Measurements from ENCODE around the gene MFAP5.

The MFAP5 gene

GRCh38 chr12:8689681-8690080 lies 27.1 kb upstream of the MFAP5 start:
- no peak for TF ChIP-seq CTCF (IDR thresholded peaks at IDR 0.05)
- Histone ChIP-seq H3K4me3 (no peak overlapping the region), H3K27ac (no peak overlapping the region)
- no peak for DNase-seq (ENCODE audit: low spot score)

GRCh38 chr12:8687846-8688601 lies 25.4 kb upstream of the MFAP5 start:
- peak; percentile 78 for DNase-seq (ENCODE audit: low spot score)
- peak overlapping the region; percentile 41 for H3K4me3 ChIP-seq
- no peak for TF ChIP-seq CTCF (IDR thresholded peaks at IDR 0.05)
- peak overlapping the region; percentile 29 to 33 for H3K27ac ChIP-seq

GRCh38 chr12:8685051-8685450 lies 22.4 kb upstream of the MFAP5 start:
- DNase-seq (ENCODE audit: low spot score) = no peak
- TF ChIP-seq CTCF (IDR thresholded peaks at IDR 0.05) = no peak
- Histone ChIP-seq H3K27ac (no peak overlapping the region), H3K4me3 (no peak overlapping the region)

- Histone ChIP-seq H3K27ac (peak overlapping the region in 1 of 2 donors; percentile 24), H3K4me3 (no peak overlapping the region)
- DNase-seq (ENCODE audit: low spot score) = no peak
- no peak for TF ChIP-seq CTCF (IDR thresholded peaks at IDR 0.05)
Observed at GRCh38 chr12:8681129-8681884, 18.7 kb upstream of the MFAP5 start.

GRCh38 chr12:8680533-8680932 lies 17.9 kb upstream of the MFAP5 start:
- DNase-seq (ENCODE audit: low spot score) = no peak
- no peak for TF ChIP-seq CTCF (IDR thresholded peaks at IDR 0.05)
- Histone ChIP-seq H3K4me3 (no peak overlapping the region), H3K27ac (no peak overlapping the region)

GRCh38 chr12:8678661-8679111 lies 16.1 kb upstream of the MFAP5 start:
- Histone ChIP-seq H3K27ac (no peak overlapping the region), H3K4me3 (no peak overlapping the region)
- TF ChIP-seq CTCF (IDR thresholded peaks at IDR 0.05) = no peak
- no peak for DNase-seq (ENCODE audit: low spot score)

Data from coronary artery (tissue), 2 donors.